ENCODE results near the gene ZNFX1.
A peak's percentile ranks its signal among the peaks of the same experiment; 100 is the strongest.
"Not testable (repeated sequence)": the region's sequence is repeated elsewhere in the genome, so short reads cannot be mapped to it uniquely, and the experiment has no call there.

The ZNFX1 gene

DNA sequence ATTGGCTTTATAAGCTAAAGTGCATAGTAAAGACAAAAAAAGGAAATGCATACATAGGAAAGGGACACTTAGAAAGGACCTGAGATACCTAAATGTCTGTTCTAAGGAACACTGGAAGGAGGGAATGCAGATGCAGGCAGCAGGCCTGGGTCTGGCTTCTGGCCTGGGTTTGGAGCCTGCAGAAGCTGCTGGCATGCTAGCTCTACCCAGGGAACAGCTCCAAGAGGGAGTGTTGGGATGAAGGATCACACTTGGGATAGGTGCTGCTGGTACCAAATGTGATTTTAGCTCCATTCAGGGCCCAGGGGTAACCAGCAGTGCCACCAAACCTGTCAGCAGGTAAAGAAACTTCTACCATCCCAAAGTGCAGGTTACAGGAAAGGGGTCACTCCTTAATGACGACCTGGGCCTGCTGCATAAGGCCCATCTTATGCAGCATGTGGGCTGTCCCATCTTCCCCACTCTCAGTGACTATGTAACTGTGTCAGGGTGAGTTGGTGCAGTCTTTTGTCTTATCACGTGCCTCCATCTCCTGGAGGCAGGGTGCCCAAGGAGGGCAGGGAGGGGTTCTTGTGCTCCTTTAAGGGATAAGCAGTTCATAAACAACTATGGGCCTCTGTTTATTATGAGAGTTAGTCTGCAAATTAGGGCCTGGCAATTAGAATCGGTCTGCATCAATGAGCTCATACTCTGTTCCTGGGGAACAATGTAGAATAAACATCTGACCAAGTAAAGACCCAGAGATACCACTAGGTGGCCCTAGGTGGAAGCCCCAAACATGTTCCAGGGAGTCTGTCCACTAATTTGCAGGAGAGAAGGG lies 31.7 kb downstream of the ZNFX1 start:
- DNase-seq, result no peak

DNA sequence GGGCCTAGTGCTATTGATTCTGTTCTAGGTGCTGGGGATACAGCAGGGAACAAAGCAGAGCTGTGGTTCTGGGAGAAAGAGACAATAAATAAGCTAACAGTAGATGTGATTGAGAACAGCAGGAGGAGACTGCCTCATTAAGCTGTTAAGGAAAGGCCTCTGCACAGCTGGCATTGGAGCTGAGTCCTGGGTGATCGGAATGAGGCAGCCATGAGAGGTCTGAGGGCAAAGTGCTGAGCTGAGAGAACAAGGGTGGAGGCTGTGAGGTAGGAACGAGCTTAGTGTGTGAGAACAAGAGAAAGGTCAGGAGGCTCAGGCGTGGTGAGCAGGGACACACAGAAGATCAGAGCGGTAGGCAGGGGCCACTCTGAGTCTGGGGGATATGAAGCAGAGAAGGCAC lies 40.3 kb downstream of the ZNFX1 start:
- DNase-seq, result no peak

- DNase-seq, result no peak
Observed at GRCh38 chr20:49236301-49236700, 41.6 kb downstream of the ZNFX1 start.

DNA sequence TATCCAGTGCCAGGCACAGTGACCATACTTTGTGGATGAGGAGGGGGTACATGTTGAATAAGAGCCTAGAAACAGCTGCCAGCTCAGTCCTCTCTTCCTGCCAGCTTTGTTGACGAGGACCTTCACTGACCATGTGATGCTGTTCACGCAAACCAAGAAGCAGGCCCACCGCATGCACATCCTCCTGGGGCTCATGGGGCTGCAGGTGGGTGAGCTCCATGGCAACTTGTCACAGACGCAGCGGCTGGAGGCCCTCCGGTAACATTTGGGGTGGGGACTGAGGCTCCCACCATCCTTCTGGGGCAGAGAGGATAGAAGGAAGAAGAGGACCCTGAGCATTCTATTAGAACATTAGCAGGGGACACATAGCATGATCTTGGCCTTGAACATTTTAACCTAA lies 43.0 kb downstream of the ZNFX1 start:
- DNase-seq, result no peak

- no peak for DNase-seq
Observed at GRCh38 chr20:49233226-49233625, 44.6 kb downstream of the ZNFX1 start.

- no peak for DNase-seq
Observed at GRCh38 chr20:49231471-49231870, 46.4 kb downstream of the ZNFX1 start.

DNA sequence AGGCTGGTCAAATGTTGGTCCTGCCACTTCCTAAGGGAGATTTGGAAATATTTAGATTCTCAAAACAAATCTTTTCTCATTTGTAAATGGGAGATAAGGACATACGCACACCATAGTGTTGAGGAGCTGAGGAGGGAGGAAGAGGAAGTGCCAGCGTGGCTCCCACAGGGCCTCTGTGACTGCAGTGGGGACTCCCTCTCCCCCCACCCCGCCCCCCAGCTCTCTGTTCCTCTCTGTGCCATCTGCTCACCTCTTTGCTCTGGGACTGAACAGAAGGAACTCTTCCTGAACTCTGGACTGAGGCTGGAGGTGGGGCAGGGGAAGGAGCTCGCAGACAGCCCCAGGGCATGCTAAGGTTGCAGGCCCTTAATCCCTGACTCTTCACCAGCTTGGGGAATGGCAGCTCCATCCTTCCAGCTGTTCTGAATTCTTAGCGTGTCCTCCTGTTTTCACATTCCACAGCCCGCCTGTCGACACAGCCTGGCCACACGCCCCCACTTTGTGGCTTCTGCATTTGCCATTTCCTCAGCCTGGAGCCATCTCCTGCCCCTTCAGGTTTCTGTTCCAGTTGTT lies 47.2 kb downstream of the ZNFX1 start:
- no peak for DNase-seq

- DNase-seq, result peak; percentile 82
Observed at GRCh38 chr20:49230021-49230420, 47.8 kb downstream of the ZNFX1 start.

DNA sequence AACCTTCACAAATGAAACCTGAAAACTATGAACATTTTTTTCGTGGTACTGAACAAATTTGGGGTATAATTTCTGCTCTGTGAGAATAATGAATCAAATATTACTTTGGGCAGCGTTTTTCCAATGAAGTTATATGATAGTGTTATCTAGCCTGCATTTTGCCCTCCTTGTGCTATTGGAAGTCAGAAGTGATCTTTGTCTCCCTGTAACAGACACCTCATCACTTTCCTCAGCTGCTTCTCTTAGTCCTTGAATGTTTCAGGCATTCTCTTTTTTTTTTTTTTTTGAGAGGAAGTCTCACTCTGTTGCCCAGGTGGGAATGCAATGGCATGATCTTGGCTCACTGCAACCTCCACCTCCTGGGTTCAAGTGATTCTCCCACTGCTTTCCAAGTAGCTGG lies 48.5 kb downstream of the ZNFX1 start:
- DNase-seq, result no peak

- DNase-seq, result peak; percentile 75
Observed at GRCh38 chr20:49228676-49229075, 49.2 kb downstream of the ZNFX1 start.

- DNase-seq, result no peak
Observed at GRCh38 chr20:49225896-49226295, 52.0 kb downstream of the ZNFX1 start.

GRCh38 chr20:49219924-49220831 lies 57.7 kb downstream of the ZNFX1 start:
- DNase-seq, result no peak

- DNase-seq, result peak; percentile 99
Observed at GRCh38 chr20:49219091-49219923, 58.5 kb downstream of the ZNFX1 start, which contains the start of gene DDX27. TSS of gene DDX27 (plus strand) at chr20:49219416. CDS start at chr20:49219449, 33 bp downstream.

GRCh38 chr20:49218739-49219090 lies 59.1 kb downstream of the ZNFX1 start:
- not testable (repeated sequence) for DNase-seq

DNA sequence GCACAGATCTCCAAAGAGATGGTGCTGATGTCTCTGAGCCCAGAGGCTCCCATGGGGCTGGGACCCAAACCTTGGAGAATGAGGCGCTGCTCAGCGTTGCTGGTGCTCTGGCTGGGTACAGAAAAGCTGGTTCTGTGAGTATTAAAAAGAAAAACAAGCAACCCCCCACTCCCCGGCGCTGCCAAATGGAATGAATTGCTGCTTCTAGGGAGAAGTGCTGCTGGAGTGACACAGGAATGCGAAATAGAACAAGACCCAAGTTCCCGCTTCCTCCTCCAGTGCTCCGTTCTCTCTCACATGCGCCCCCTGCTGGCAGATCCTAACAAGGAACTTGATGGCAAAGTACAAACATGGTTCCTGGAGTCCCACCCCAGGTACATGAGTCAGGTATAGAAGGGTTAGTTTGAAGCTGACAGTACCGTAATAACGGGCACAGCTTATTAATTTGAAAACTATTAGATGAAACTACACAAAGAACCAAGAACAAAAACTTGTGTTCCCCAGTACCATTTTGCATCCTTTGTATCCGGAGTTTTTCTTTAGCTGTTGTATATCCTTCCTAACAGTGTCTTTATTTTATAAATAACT lies 60.8 kb downstream of the ZNFX1 start:
- DNase-seq, result peak; percentile 79

- DNase-seq, result no peak
Observed at GRCh38 chr20:49215232-49215631, 62.6 kb downstream of the ZNFX1 start.

- DNase-seq, result no peak
Observed at GRCh38 chr20:49214571-49214970, 63.3 kb downstream of the ZNFX1 start.

DNA sequence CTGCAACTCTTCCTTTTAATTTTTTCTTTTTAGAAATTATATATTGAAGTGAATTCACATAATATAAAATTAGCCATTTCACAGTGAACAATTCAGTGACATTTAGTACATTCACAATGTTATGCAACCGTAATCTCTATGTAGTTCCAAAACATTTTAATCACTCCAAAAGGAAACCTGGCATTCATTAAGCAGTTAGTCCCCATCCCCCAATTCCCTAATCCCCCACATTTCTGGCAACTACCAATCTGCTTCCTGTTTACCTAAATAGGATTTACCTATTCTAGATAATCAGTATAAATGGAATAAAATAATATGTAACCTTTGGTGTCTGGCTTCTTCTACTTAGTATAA lies 67.1 kb downstream of the ZNFX1 start:
- DNase-seq, result no peak

DNA sequence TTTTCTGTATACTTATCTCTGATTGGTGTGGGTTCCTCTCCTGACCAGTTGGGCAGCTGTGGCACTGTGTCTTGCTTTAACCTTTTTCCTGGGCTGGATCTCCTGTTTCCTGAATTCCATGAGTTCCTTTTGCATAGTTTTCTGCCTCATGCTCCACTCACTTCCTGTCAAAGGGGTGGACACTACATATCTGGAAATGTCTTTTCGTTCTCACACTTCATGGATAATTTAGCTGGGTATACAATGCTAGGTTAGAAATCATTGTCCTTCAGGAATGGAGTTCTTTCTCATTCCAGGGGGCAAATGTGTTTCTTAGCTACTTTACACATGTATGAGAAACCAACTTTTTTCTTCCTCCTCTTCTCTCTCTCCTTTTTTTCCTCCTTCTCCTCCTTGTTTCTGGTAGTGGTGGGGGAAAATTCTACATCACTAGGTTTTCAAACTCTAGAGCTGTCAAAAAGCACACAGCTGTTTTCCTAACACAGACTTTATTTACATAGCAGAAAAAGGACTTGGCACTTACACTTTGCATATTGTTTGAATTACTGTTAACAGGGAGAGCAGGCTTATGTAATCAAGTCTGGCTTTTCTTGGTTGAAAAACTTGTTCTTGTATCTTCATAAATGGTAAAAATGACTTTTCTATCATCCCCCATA lies 67.6 kb downstream of the ZNFX1 start:
- DNase-seq, result no peak

DNA sequence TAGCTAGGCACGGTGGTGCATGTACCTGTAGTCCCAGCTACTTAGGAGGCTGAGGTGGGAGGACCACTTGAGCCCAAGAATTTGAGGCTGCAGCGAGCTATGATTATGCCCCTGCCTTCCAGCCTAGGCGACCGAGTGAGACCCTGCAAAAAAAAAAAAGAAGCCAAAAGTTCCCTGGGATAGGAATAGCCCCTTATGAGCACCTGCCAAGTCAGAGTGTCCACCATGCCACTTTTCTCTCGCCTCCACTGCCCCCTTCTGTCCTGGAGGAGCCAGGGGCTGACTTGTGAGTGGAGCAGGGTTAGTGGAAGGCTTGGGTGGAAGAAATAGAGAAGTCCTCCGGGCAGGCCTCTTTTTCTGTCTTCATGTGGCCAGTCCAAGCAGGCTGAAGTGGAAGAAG lies 70.8 kb downstream of the ZNFX1 start:
- no peak for DNase-seq

- DNase-seq, result no peak
Observed at GRCh38 chr20:49203746-49204145, 74.1 kb downstream of the ZNFX1 start.

DNA sequence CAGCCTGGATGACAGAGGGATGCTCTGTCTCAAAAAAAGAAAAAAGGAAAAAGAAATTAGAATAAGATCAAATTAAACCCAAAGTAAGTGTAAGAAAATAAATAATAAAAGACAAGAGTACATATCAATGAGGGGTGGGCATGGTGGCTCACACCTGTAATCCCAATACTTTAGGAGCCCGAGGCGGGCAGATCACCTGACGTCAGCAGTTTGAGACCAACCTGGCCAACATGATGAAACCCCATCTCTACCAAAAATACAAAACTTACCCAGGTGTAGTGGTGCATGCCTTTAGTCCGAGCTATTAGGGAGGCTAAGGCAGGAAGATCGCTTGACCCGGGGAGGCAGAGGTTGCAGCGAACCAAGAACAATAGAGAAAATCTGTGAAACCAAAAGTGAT lies 74.8 kb downstream of the ZNFX1 start:
- no peak for DNase-seq

Data from NCI-H2107 (cell line).